Daoy (cell line): Measurements from ENCODE around the gene DSN1. TPM values are rescaled to one million over a fixed set of nuclear protein-coding genes. Genes with fewer than 3 reads are reported as not detected.
"Not testable (repeated sequence)": the region's sequence is repeated elsewhere in the genome, so short reads cannot be mapped to it uniquely, and the experiment has no call there.

Experiments
- DNase-seq: peaks from one replicate; pipeline ENCODE4 v3.0.0-alpha.2; 2015; ENCODE audit warnings: low read depth
- total RNA-seq: library from RNA; depleted of rRNA; stranded (reverse); fragments of >200 nt; shearing (Covaris generic); gene quantifications from 2 replicates; pipeline ENCODE4 v1.2.3, GENCODE V29; 2014; rRNA removed

The DSN1 gene
- total RNA-seq, result 37.7 and 51.7 TPM in 2 replicates

GRCh38 chr20:36773597-36774390, at the start of gene DSN1:
DSN1 (minus strand) TSS chr20:36773763; CDS start chr20:36771458, 2,305 bp downstream.
- DNase-seq, result peak; percentile 99

- no peak for DNase-seq
Measured at GRCh38 chr20:36823121-36823520, 49.6 kb upstream of the DSN1 start.

GRCh38 chr20:36821964-36822437, 48.4 kb upstream of the DSN1 start:
- DNase-seq, result peak; percentile 38

GRCh38 chr20:36820928-36821327, 47.4 kb upstream of the DSN1 start:
- no peak for DNase-seq

GRCh38 chr20:36820073-36820472, 46.5 kb upstream of the DSN1 start:
- DNase-seq, result no peak

GRCh38 chr20:36819659-36820058, 46.1 kb upstream of the DSN1 start:
- no peak for DNase-seq

GRCh38 chr20:36818861-36819260, 45.3 kb upstream of the DSN1 start:
- no peak for DNase-seq

- no peak for DNase-seq
Measured at GRCh38 chr20:36818185-36818584, 44.6 kb upstream of the DSN1 start.

- DNase-seq, result no peak
Measured at GRCh38 chr20:36817496-36817895, 43.9 kb upstream of the DSN1 start.

- DNase-seq, result no peak
Measured at GRCh38 chr20:36815454-36816091, 42.0 kb upstream of the DSN1 start.

- no peak for DNase-seq
Measured at GRCh38 chr20:36812594-36813463, 39.3 kb upstream of the DSN1 start.

GRCh38 chr20:36808317-36809257, 35.0 kb upstream of the DSN1 start:
- peak; percentile 89 for DNase-seq

- no peak for DNase-seq
Measured at GRCh38 chr20:36806049-36806448, 32.5 kb upstream of the DSN1 start.

- no peak for DNase-seq
Measured at GRCh38 chr20:36805396-36805795, 31.8 kb upstream of the DSN1 start.

GRCh38 chr20:36804425-36804824, 30.9 kb upstream of the DSN1 start:
- no peak for DNase-seq

- DNase-seq, result peak; percentile 50
Measured at GRCh38 chr20:36802326-36803222, 29.0 kb upstream of the DSN1 start.

GRCh38 chr20:36800410-36800809, 26.8 kb upstream of the DSN1 start:
- DNase-seq, result no peak

GRCh38 chr20:36799313-36799712, 25.8 kb upstream of the DSN1 start:
- DNase-seq, result not testable (repeated sequence)

GRCh38 chr20:36796875-36797274, 23.3 kb upstream of the DSN1 start:
- no peak for DNase-seq

GRCh38 chr20:36796117-36796516, 22.6 kb upstream of the DSN1 start:
- no peak for DNase-seq
